GM10266 (cell line): Measurements from ENCODE around the gene SUN5.

Experiments used
- DNase-seq: peaks from one replicate; pipeline ENCODE4 v3.0.0; 2012; ENCODE audit errors: extremely low spot score
- TF ChIP-seq, protein P1 (sequence below): IDR thresholded peaks from 2 replicates; pipeline ENCODE4 v1.5.1; 2012; ENCODE audit warnings: mild to moderate bottlenecking, low read depth; ENCODE audit not compliant: control insufficient read depth, insufficient read depth; ENCODE audit errors: missing control alignments

Gene SUN5

DNA sequence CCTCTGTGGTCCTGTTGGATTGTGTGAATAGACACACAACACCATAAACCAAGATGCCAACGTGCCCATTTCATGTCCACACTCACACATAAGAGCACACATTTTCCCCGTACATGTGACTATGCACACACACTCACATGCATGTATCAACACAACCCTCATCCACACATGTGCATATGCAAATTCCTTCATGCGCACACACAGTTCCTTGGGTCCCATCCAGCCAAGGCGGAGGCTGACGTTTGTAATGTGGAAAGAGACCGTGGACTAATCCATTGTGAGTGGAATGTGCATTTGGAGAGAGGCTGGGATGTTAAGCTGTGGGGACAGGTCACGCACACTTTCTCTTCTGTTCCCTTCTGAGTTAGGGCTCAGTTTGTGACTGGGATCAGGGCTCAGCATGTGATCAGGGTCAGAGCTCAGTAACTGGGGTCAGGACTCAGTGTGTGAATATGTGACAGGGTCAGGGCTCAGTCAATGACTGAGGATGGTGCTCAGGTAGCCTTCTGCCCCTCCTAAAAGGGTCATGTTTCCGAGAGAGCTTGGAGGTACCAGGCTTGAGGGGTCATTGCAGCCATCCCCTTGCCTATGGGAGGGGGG lies 2.6 kb upstream of the SUN5 start:
- no peak for DNase-seq
- TF ChIP-seq, protein P1, sequence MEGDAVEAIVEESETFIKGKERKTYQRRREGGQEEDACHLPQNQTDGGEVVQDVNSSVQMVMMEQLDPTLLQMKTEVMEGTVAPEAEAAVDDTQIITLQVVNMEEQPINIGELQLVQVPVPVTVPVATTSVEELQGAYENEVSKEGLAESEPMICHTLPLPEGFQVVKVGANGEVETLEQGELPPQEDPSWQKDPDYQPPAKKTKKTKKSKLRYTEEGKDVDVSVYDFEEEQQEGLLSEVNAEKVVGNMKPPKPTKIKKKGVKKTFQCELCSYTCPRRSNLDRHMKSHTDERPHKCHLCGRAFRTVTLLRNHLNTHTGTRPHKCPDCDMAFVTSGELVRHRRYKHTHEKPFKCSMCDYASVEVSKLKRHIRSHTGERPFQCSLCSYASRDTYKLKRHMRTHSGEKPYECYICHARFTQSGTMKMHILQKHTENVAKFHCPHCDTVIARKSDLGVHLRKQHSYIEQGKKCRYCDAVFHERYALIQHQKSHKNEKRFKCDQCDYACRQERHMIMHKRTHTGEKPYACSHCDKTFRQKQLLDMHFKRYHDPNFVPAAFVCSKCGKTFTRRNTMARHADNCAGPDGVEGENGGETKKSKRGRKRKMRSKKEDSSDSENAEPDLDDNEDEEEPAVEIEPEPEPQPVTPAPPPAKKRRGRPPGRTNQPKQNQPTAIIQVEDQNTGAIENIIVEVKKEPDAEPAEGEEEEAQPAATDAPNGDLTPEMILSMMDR: no peak

- DNase-seq: no peak
These were observed 1.9 kb upstream of the SUN5 start for GRCh38 chr20:33005908-33006775.

GRCh38 chr20:33005132-33005566 lies 916 bp upstream of the SUN5 start:
- DNase-seq: peak; percentile 33
- TF ChIP-seq, protein P1: peak; percentile 19

More at GRCh38 chr20:33005908-33006775, 1.9 kb upstream of the SUN5 start:
- TF ChIP-seq, protein P1: no peak

DNA sequence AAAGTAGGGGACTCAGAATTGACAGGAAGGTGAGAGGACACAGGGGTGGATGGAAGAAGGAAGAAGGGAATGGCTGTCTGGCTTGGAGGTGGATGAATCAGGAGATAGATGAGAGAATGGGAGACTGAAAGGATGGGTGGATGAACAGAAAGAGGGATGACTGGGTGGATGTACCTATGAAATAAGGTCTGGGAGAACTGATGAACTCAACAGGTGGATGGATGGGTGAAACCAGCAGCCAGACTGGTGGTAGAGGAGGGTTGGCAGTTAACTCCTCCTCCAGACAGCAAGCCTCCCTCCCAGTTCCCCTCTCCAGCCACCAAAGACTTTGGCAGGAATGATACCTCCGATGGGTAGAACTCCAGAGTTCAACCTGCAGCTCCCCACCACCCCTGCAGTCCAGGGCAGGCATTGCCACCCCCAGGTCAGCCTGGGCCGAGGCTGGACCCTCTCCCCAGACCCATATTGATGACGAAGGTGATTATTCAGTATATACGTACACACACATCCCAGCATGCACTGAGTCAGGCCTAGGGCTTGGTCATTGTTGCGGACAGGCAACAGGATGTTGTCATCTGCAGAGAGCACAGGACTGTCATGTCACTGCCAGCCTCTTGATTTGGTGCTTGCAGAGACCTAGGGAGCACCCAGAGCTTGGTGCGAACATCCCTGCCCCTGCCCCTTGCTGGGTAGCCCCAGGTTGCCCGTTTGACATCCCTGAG lies 2.0 kb downstream of the SUN5 start:
- no peak for DNase-seq
- TF ChIP-seq, protein P1: no peak

GRCh38 chr20:33000802-33001466 lies 3.3 kb downstream of the SUN5 start:
- TF ChIP-seq, protein P1: no peak
- no peak for DNase-seq

GRCh38 chr20:32999603-33000250 lies 4.5 kb downstream of the SUN5 start:
- DNase-seq: no peak

More at GRCh38 chr20:32999603-33000250, 4.5 kb downstream of the SUN5 start:
- TF ChIP-seq, protein P1: no peak
